HepG2 (cell line): ENCODE data around the gene TRIO. TPM values are rescaled to one million over a fixed set of nuclear protein-coding genes. Genes with fewer than 3 reads are reported as not detected.

Experiments
- ATAC-seq: fragments of 200-7000 bp; cut with Tn5 transposase; 3 replicates; pipeline ENCODE4 v1.9.1; 2020; ENCODE audit warnings: mild to moderate bottlenecking, moderate library complexity
- BruUV-seq: library from RNA; stranded (reverse); fragments of 400-500 nt; replicated peaks from 2 replicates; lab custom pipeline; 2021; lab: Mats Ljungman, UMichigan
- CTCF ChIA-PET: fragments of 300-600 bp; formaldehyde crosslinking; extraction: SDS; loops from one replicate; lab custom pipeline; 2021; ENCODE audit warnings: low total read pairs, inconsistent platforms, low intra/inter-chr PET ratio; lab: Yijun Ruan, JAX
- POLR2A ChIA-PET: fragments of 350-600 bp; sonication (Branson Sonifier 250); formaldehyde crosslinking; loops from one replicate; lab custom pipeline; 2020; ENCODE audit warnings: antibody characterized with exemption, inconsistent platforms; lab: Yijun Ruan, JAX
- DNase-seq: peaks from one replicate; pipeline ENCODE4 v3.0.0-alpha.2; 2015; ENCODE audit warnings: low spot score
- FAIRE-seq: peaks from 3 replicates; lab custom pipeline; 2011; peaks lifted over from hg19 to GRCh38; lab: Jason Lieb, UNC
- H2AFZ ChIP-seq: one replicate; pipeline ENCODE4 v1.6.1; 2011; ENCODE audit warnings: low read length, inconsistent platforms
- H3K27ac ChIP-seq: fragments of 300-600 bp; 3 replicates; pipeline ENCODE4 v1.8.0; 2011; ENCODE audit warnings: mixed run types, mild to moderate bottlenecking, mixed read lengths, low read length, inconsistent platforms; ENCODE audit not compliant: insufficient read depth; ENCODE audit errors: extremely low read length
- H3K27me3 ChIP-seq, 2 experiments: fragments of 200-600 bp in 1 of 2; 2 replicates in 1 of 2; 3 replicates in 1 of 2; pipeline versions ENCODE4 v1.6.0 to v1.8.0; 2011; ENCODE audit warnings: low read length in 2 of 2, mild to moderate bottlenecking in 2 of 2, moderate library complexity in 2 of 2, inconsistent platforms in 1 of 2; ENCODE audit not compliant: insufficient read depth in 2 of 2, control insufficient read depth in 1 of 2
- H3K36me3 ChIP-seq, 2 experiments: fragments of 200-600 bp in 1 of 2; replicated peaks in 1 of 2; 2 replicates in 1 of 2; 3 replicates in 1 of 2; pipeline versions ENCODE4 v1.5.1 to v1.8.0; 2011; ENCODE audit warnings: low read length in 2 of 2, inconsistent platforms in 1 of 2; ENCODE audit not compliant: insufficient read depth in 2 of 2, control insufficient read depth in 1 of 2
- H3K4me1 ChIP-seq: 2 replicates; pipeline ENCODE4 v1.5.1; 2012; ENCODE audit warnings: low read length, inconsistent platforms; ENCODE audit not compliant: insufficient read depth
- H3K4me2 ChIP-seq: 2 replicates; pipeline ENCODE4 v1.6.0; 2011; ENCODE audit warnings: low read depth, low read length, inconsistent platforms
- H3K4me3 ChIP-seq, 3 experiments: fragments of 200-600 bp in 1 of 3; sonication (generic), shearing (Covaris generic) in 1 of 3; replicated peaks in 1 of 3; 2 replicates each; pipeline ENCODE4 v1.5.1; 2011 to 2016; ENCODE audit warnings: low read length in 3 of 3, inconsistent platforms in 2 of 3, low read depth in 2 of 3, mild to moderate bottlenecking in 2 of 3, control low read depth in 1 of 3, mixed read lengths in 1 of 3; ENCODE audit not compliant: insufficient read depth in 1 of 3
- H3K79me2 ChIP-seq: one replicate; pipeline ENCODE4 v1.6.1; 2011; ENCODE audit warnings: low read length, inconsistent platforms; ENCODE audit not compliant: insufficient read depth
- H3K9ac ChIP-seq: 2 replicates; pipeline ENCODE4 v1.6.0; 2011; ENCODE audit warnings: mild to moderate bottlenecking, low read depth, low read length, inconsistent platforms; ENCODE audit not compliant: insufficient read depth
- H3K9me3 ChIP-seq: 2 replicates; pipeline ENCODE4 v1.5.1; 2012; ENCODE audit warnings: mild to moderate bottlenecking, low read length
- H4K20me1 ChIP-seq: 2 replicates; pipeline ENCODE4 v1.6.0; 2011; ENCODE audit warnings: inconsistent platforms, mild to moderate bottlenecking, low read length, moderate library complexity; ENCODE audit not compliant: insufficient read depth
- ARNT2 ChIP-seq: sonication (generic); formaldehyde crosslinking; IDR thresholded peaks from 2 replicates; pipeline ENCODE4 v1.8.0; 2022; ENCODE audit warnings: mild to moderate bottlenecking, low read depth, missing genetic modification reagents, moderate library complexity
- CHD2 ChIP-seq: IDR thresholded peaks from 2 replicates; pipeline ENCODE4 v1.6.1; 2011; ENCODE audit warnings: low read depth, low read length, improper control_type of control experiment
- EEA1 ChIP-seq: sonication (generic); formaldehyde crosslinking; IDR thresholded peaks from 2 replicates; pipeline ENCODE4 v1.5.1; 2020; ENCODE audit warnings: mild to moderate bottlenecking, missing genetic modification reagents, borderline replicate concordance
- HNRNPK ChIP-seq: fragments of 200-400 bp; formaldehyde crosslinking; IDR thresholded peaks from 2 replicates; pipeline ENCODE4 v1.6.1; 2018; ENCODE audit warnings: low read length, low read depth, moderate library complexity, mild to moderate bottlenecking; ENCODE audit not compliant: poor library complexity, severe bottlenecking
- JUND ChIP-seq: sonication (generic); formaldehyde crosslinking; IDR thresholded peaks from 2 replicates; pipeline ENCODE4 v1.8.0; 2022; ENCODE audit warnings: mild to moderate bottlenecking, missing genetic modification reagents
- NR3C1 ChIP-seq: sonication (generic); formaldehyde crosslinking; IDR thresholded peaks from 2 replicates; pipeline ENCODE4 v1.4.0; 2020; ENCODE audit warnings: missing genetic modification reagents
- PAWR ChIP-seq: sonication (generic); formaldehyde crosslinking; IDR thresholded peaks from 2 replicates; pipeline ENCODE4 v1.4.0; 2020; ENCODE audit warnings: missing genetic modification reagents, mild to moderate bottlenecking, borderline replicate concordance
- POGZ ChIP-seq: sonication (generic); formaldehyde crosslinking; IDR thresholded peaks from 2 replicates; pipeline ENCODE4 v1.4.0; 2020; ENCODE audit warnings: mild to moderate bottlenecking, missing genetic modification reagents
- RBFOX2 ChIP-seq: fragments of 200-400 bp; formaldehyde crosslinking; IDR thresholded peaks from 2 replicates; pipeline ENCODE4 v1.6.1; 2017; ENCODE audit warnings: low read depth, mild to moderate bottlenecking, low read length
- REL ChIP-seq: sonication (generic); formaldehyde crosslinking; conservative IDR thresholded peaks from 2 replicates; pipeline ENCODE4 v1.8.0; 2022; ENCODE audit warnings: mild to moderate bottlenecking, missing genetic modification reagents, moderate library complexity
- STAT5B ChIP-seq: sonication (generic); formaldehyde crosslinking; IDR thresholded peaks from 2 replicates; pipeline ENCODE4 v1.4.0; 2020; ENCODE audit warnings: missing genetic modification reagents
- U2AF1 ChIP-seq: fragments of 200-400 bp; formaldehyde crosslinking; optimal IDR thresholded peaks from 2 replicates; pipeline ENCODE3; 2017; ENCODE audit warnings: mild to moderate bottlenecking, low read depth, low read length
- ZNF224 ChIP-seq: sonication (generic); formaldehyde crosslinking; IDR thresholded peaks from 2 replicates; pipeline ENCODE4 v1.5.0; 2020; ENCODE audit warnings: mild to moderate bottlenecking, missing genetic modification reagents
- ZNF263 ChIP-seq: sonication (generic); formaldehyde crosslinking; IDR thresholded peaks from 2 replicates; pipeline ENCODE4 v1.4.0; 2020; ENCODE audit warnings: missing genetic modification reagents
- ZNF350 ChIP-seq: sonication (generic); formaldehyde crosslinking; IDR thresholded peaks from 2 replicates; pipeline ENCODE4 v1.4.0; 2020; ENCODE audit warnings: mild to moderate bottlenecking, low read depth, missing genetic modification reagents, borderline replicate concordance
- WGBS: methylation state at CpG from one replicate; pipeline ENCODE4 v1.1.6; 2017; ENCODE audit warnings: low lambda C conversion rate; 5-methylcytosine and 5-hydroxymethylcytosine counted together
- in situ Hi-C: cut with HindIII; loops from 2 replicates; pipeline ENCODE4 v1.10.0; 2017; ENCODE audit warnings: low pct_unique_long_range_greater_than_20kb; ENCODE audit not compliant: extremely low pct_ligation_motif_present
- intact Hi-C: fragments of 100-400 bp; cut with micrococcal nuclease; formaldehyde crosslinking; loops from one replicate; pipeline ENCODE4 v1.10.0; 2022; ENCODE audit not compliant: unreplicated experiment
- polyA plus RNA-seq, 8 experiments: library from polyadenylated mRNA; depleted of rRNA in 3 of 8; stranded (reverse) in 7 of 8; unstranded in 1 of 8; fragments of >200 nt; fragmentation: Illumina TruSeq in 4 of 8; extraction: Trizol in 4 of 8; gene quantifications; 2 replicates each; pipeline versions ENCODE4 v1.2.1 to v1.2.3, GENCODE V29; 2011 to 2016; ENCODE audit warnings: low read depth in 4 of 8, missing spikeins in 1 of 8, mixed read lengths in 1 of 8; ENCODE audit not compliant: insufficient read depth in 1 of 8
- total RNA-seq, 5 experiments: library from RNA; depleted of rRNA; stranded (reverse); fragments of >200 nt; fragmentation: Illumina TruSeq; extraction: Trizol; gene quantifications; 2 replicates each; pipeline ENCODE4 v1.2.3, GENCODE V29; 2016; ENCODE audit warnings: low read depth in 1 of 5
- TF ChIP-seq, protein P1 (sequence below): sonication (generic); formaldehyde crosslinking; IDR thresholded peaks from 2 replicates; pipeline ENCODE4 v1.8.1; 2023; ENCODE audit warnings: mild to moderate bottlenecking, missing genetic modification reagents

TRIO gene
- total and polyA plus RNA-seq, 2 of the 13 experiments (the other 11 are each of a cell fraction or from before 2014, with no cell fraction given): 45.2 to 45.9 TPM

GRCh38 chr5:14343376-14343775 is 200.2 kb downstream of the TRIO start:
- no peaks in the 10 kb centered on the region for H3K9me3 ChIP-seq
- intact Hi-C loops: no loop called here
- in situ Hi-C loops: no loop called here
- BruUV-seq: no TSS peak
- no peak overlapping the region for H3K4me3 ChIP-seq
- peaks cover 13 to 51% of the 10 kb centered on the region in 2 experiments for H3K36me3 ChIP-seq
- ChIA-PET CTCF (no interaction called here), POLR2A (no interaction called here)
- 97% methylated on average over 4 of the region's 4 CpGs for WGBS
- ATAC-seq (no peak), DNase-seq (no peak), FAIRE-seq (no peak)
- no peak overlapping the region for H3K4me2 ChIP-seq
- no peak overlapping the region for H3K27ac ChIP-seq
- no peaks in the 10 kb centered on the region for H3K4me1 ChIP-seq
- H3K9ac ChIP-seq: no peak overlapping the region
- H4K20me1 ChIP-seq: no peaks in the 10 kb centered on the region
- no peak for TF ChIP-seq RBFOX2
- no peak for TF ChIP-seq ZNF263 (CRISPR knock-in tag)
- no peak for TF ChIP-seq POGZ (CRISPR knock-in tag)
- no peak for TF ChIP-seq JUND (CRISPR knock-in tag)
- no peak for TF ChIP-seq ZNF224 (CRISPR knock-in tag)
- no peaks in the 10 kb centered on the region for H3K27me3 ChIP-seq
- no peak overlapping the region for H2AFZ ChIP-seq
- no peaks in the 10 kb centered on the region for H3K79me2 ChIP-seq

DNA sequence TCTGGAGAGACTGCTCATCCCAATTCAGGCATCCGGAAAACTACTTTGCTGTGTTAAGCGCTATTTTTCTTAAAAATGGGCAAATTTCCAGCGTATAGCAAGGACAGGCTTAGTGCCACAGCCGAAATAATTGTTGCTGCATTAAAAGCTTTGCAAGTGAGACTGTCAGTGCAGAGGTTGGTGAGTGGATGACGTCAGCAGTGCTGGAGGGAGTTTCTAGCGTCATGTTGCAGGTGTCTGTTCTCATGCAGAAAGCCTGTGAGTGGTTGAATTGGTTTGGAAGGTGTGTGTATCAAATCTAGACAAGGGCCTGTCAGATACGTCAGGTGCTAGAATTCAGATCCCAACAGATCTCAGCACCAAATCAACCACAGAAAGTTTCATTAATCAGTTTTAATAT is 204.4 kb downstream of the TRIO start:
- intact Hi-C loops (no loop called here), in situ Hi-C loops (no loop called here)
- Histone ChIP-seq H2AFZ (no peak overlapping the region), H3K4me1 (no peaks in the 10 kb centered on the region), H3K79me2 (no peaks in the 10 kb centered on the region), H3K4me2 (no peak overlapping the region), H3K9ac (no peak overlapping the region), H3K9me3 (no peaks in the 10 kb centered on the region), H3K36me3 (peaks cover 10 to 32% of the 10 kb centered on the region in 2 experiments), H3K4me3 (no peak overlapping the region), H4K20me1 (no peaks in the 10 kb centered on the region), H3K27ac (no peak overlapping the region), H3K27me3 (no peaks in the 10 kb centered on the region)
- TF ChIP-seq U2AF1 (no peak), ARNT2 (no peak), REL (CRISPR knock-in tag) (no peak), EEA1 (no peak), HNRNPK (no peak), ZNF350 (CRISPR knock-in tag) (no peak), NR3C1 (CRISPR knock-in tag) (no peak), PAWR (CRISPR knock-in tag) (no peak), STAT5B (CRISPR knock-in tag) (no peak), CHD2 (no peak)
- TF ChIP-seq, protein P1, sequence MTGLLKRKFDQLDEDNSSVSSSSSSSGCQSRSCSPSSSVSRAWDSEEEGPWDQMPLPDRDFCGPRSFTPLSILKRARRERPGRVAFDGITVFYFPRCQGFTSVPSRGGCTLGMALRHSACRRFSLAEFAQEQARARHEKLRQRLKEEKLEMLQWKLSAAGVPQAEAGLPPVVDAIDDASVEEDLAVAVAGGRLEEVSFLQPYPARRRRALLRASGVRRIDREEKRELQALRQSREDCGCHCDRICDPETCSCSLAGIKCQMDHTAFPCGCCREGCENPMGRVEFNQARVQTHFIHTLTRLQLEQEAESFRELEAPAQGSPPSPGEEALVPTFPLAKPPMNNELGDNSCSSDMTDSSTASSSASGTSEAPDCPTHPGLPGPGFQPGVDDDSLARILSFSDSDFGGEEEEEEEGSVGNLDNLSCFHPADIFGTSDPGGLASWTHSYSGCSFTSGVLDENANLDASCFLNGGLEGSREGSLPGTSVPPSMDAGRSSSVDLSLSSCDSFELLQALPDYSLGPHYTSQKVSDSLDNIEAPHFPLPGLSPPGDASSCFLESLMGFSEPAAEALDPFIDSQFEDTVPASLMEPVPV (CRISPR knock-in tag): no peak
- no peak for DNase-seq
- ATAC-seq: no peak
- no TSS peak for BruUV-seq
- POLR2A ChIA-PET: no interaction called here
- WGBS: 95% methylated on average over 7 of the region's 7 CpGs
- CTCF ChIA-PET: no interaction called here
- FAIRE-seq: no peak
